Measurements from ENCODE around the gene FBXO22. TPM values are rescaled to one million over a fixed set of nuclear protein-coding genes. Genes with fewer than 3 reads are reported as not detected.

Gene FBXO22
- polyA plus RNA-seq, 1 donor, result 52.2 TPM

GRCh38 chr15:75916978-75917377 is 13.3 kb downstream of the FBXO22 start:
- no peak for DNase-seq

DNA sequence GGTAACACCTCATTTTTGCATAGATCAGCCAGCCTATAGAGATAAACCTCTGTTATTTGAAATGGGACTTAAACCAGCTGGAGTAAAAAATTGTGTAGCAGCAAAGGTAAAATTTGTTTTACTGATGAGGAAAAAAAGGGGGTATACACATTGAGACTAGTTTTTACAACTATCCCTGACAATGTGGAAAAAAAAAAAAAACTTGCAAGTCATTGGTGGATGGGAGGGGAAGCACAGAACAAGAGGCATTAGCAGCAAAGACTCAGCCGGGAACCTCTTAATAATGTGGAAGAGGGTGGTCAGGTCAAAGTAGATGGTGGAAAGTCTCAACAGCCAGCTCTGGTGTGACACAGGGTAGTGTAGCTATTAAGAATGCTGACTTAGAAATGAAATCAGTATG is 14.5 kb downstream of the FBXO22 start:
- DNase-seq, result no peak

- DNase-seq, result no peak
Measured at GRCh38 chr15:75920079-75920478, 16.4 kb downstream of the FBXO22 start.

- DNase-seq, result peak; percentile 38
Measured at GRCh38 chr15:75921732-75922703, 18.3 kb downstream of the FBXO22 start.

DNA sequence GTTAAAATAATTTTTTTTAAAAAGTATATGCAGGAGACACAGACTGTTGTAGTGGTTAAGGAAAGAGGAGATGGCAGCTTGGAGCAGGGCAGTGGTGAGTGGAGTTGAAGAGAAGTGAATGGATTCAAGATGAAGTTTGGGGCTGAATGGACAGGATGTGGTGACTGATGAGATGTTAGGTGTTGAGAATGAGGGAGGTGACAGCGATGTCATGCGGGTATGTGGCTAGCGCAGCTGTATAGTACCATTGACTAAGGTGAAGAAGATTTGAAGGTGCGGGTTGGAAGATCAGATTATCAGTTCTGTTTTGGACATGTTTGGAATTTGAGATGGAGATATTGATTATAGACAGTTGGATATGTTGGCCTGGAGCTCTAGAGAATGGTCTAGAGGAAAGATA is 20.1 kb downstream of the FBXO22 start:
- no peak for DNase-seq

GRCh38 chr15:75924576-75924975 is 20.9 kb downstream of the FBXO22 start:
- DNase-seq, result no peak

DNA sequence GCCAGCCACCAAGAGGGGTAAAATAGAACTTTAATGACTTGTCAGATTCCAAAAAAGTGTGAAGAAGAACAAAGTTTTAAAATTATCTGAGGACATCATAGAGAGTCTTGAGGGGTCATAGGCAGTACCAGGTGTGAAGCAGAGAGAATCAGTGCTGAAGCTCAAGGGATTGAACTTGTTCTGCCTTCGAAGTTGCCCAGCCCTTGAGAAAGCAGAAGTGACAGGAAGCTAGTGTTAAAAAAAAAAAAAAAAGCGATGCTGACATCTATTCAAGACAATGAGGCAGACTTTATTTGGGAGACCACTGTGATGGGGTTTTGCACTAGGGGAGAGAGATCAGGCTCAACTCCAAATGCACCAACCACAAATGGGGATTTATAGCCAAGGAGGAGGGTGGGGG is 21.8 kb downstream of the FBXO22 start:
- no peak for DNase-seq

GRCh38 chr15:75926931-75927330 is 23.3 kb downstream of the FBXO22 start:
- no peak for DNase-seq

GRCh38 chr15:75927601-75928000 is 23.9 kb downstream of the FBXO22 start:
- DNase-seq, result no peak

GRCh38 chr15:75928680-75929608 is 25.3 kb downstream of the FBXO22 start:
- peak; percentile 61 for DNase-seq

GRCh38 chr15:75929799-75930565 is 26.3 kb downstream of the FBXO22 start:
- DNase-seq, result no peak

- no peak for DNase-seq
Measured at GRCh38 chr15:75930866-75931265, 27.2 kb downstream of the FBXO22 start.

GRCh38 chr15:75942464-75942863 is 38.8 kb downstream of the FBXO22 start:
- no peak for DNase-seq

GRCh38 chr15:75943246-75943645 is 39.6 kb downstream of the FBXO22 start:
- no peak for DNase-seq

DNA sequence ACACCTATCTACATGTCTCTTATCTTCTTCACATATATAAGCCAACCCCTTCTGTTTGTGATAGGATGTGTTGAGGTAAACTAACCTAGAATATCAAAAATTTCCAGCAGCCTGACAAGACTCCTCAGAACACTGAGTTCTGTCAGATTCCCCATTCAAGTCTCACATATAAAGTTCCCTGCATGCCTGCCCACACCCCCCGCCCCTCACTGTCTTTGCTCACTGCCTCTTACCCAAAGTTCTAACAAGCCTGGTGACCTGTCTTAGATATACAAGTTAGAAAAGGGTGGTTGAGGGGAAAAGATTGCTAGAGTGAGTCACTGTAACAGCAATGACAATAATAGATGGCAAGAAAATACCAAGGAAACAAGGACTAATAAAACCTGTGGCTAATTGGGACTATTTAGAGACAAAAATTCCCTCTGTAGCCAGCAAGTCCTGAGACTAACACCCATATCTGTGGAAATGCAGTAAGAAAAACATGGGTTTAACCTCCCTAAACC is 40.1 kb downstream of the FBXO22 start:
- DNase-seq, result no peak

DNA sequence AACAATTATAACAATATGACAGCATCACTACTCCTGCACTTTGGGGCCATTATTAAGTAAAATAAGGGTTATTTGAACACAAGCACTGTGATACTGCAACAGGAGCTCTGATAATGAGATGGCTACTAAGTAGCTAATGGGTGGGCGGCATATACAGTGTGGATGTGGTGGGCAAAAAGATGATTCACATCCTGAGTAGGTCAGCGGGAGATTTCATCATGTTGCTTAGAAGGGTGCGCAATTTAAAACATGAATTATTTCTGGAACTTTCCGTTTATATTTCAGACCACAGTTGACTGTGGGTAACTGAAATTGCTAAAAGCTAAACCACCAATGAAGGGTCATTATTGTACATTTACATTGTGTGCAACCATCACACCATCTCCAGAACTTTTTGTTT is 42.3 kb downstream of the FBXO22 start:
- no peak for DNase-seq

GRCh38 chr15:75947092-75947491 is 43.4 kb downstream of the FBXO22 start:
- DNase-seq, result no peak

DNA sequence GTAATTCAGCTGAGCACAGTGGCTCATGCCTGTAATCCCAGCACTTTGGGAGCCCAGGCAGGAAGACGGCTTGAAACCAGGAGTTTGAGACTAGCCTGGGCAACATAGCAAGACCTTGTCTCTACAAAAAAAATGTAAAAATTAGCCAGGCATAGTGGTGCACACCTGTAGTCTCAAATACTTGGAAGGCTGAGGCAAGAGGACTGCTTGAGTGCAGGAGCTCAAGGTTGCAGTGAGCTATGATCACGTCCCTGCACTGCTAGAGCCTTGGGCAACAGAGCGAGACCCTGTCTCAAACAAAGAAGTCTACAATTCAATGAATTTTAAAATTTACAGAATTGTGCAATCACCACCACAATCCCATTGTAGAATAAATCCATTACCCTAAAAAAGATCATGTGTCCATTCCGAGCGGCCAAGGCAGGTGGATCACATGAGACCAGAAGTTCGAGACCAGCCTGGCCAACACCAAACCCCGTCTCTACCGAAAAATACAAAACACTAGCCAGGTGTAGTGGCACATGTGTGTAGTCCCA is 45.2 kb downstream of the FBXO22 start:
- no peak for DNase-seq

- DNase-seq, result no peak
Measured at GRCh38 chr15:75952525-75952924, 48.8 kb downstream of the FBXO22 start.

DNA sequence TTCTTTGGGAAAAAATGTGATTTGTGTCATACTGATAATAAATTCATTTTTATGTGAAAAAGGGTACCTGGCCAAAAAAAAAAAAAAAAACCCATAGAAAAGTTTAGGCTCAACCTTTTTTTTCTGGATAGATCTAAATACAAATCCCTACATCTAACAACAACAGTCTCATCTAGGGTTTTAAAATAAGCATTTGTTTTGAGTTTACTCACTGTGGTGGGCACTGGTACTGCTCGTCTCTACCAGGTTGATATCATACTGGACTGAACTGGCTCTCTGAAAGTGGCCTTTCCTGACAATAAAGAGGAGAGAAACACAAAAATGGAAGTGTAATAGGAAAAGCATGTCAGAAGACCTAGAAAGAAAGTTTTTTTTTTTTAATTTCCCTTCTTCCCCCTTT is 52.0 kb downstream of the FBXO22 start:
- no peak for DNase-seq

DNA sequence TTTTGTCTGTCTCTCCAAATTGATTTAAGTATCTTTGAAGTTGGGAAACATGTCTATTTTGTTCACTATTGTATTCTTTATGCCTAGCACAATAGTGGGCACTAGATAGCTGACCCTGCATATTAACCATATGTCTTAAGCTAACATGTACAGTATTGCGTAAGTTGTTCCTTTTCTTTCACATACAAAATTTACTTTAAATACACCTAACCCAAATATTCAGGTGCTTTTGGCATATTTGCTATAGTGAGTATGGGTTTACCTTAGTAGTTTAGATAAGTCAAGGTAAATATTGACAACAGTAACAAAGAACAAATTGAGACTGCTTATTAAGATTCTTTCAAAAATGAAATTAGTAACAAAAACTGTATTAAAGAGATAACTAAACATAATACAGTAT is 57.7 kb downstream of the FBXO22 start:
- no peak for DNase-seq

- no peak for DNase-seq
Measured at GRCh38 chr15:75966073-75966472, 62.4 kb downstream of the FBXO22 start.
